Right lobe of liver (tissue), 4 donors: ENCODE measurements around the gene MACF1.

Experiments
- CTCF ChIP-seq, 4 donors: fragments of 200-600 bp in 3 of 4; fragments of 450-650 bp in 1 of 4; IDR thresholded peaks; one replicate each; pipeline versions ENCODE4 v1.5.1 to v1.8.0; 2016 to 2022; ENCODE audit warnings: antibody characterized with exemption in 4 of 4, mild to moderate bottlenecking in 2 of 4
- POLR2A ChIP-seq: fragments of 450-650 bp; IDR thresholded peaks from one replicate; pipeline ENCODE4 v1.6.1; 2017; ENCODE audit warnings: antibody characterized with exemption, mild to moderate bottlenecking
- donor health status: DM: no; HTN: no; CAD: no.
- donor health status: DM: no; HTN: no; CAD: no.
- donor health status: DM: no; HTN: yes; CAD: no.

GRCh38 chr1:39445573-39445972, 241.1 kb downstream of the MACF1 start:
- TF ChIP-seq CTCF (IDR thresholded peaks at IDR 0.05) = no peak
- no peak for TF ChIP-seq POLR2A
